ENCODE data around the gene CDK7.
"Not testable (repeated sequence)": the region's sequence is repeated elsewhere in the genome, so short reads cannot be mapped to it uniquely, and the experiment has no call there.

CDK7 gene

DNA sequence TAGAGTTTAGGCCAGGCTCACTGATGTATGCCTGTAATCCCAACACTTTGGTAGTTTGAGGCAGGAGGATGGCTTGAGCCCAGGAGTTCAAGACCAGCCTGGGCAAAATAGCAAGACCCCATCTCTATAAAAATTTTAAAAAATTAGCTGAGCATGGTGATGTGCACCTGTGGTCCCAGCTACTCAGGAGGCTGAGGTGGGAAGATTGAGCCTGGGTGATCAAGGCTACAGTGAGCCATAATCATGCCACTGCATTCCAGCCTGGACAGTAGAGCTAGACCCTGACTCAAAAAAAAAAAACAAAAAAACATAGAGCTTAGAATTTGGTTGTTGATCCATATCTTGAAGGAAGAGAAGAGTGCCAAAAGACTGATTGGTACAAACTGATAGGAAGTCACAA lies 14.7 kb upstream of the CDK7 start:
- TF ChIP-seq, protein P1, sequence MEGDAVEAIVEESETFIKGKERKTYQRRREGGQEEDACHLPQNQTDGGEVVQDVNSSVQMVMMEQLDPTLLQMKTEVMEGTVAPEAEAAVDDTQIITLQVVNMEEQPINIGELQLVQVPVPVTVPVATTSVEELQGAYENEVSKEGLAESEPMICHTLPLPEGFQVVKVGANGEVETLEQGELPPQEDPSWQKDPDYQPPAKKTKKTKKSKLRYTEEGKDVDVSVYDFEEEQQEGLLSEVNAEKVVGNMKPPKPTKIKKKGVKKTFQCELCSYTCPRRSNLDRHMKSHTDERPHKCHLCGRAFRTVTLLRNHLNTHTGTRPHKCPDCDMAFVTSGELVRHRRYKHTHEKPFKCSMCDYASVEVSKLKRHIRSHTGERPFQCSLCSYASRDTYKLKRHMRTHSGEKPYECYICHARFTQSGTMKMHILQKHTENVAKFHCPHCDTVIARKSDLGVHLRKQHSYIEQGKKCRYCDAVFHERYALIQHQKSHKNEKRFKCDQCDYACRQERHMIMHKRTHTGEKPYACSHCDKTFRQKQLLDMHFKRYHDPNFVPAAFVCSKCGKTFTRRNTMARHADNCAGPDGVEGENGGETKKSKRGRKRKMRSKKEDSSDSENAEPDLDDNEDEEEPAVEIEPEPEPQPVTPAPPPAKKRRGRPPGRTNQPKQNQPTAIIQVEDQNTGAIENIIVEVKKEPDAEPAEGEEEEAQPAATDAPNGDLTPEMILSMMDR (IDR thresholded peaks at IDR 0.05; ENCODE audit: low read depth, low read length): no peak
- no peak for DNase-seq (ENCODE audit: low read depth in 2 of 2)
- H3K4me3 ChIP-seq (replicated peaks in 1 of 2; ENCODE audit: low read depth in 2 of 2, low read length in 2 of 2): no peak overlapping the region

DNA sequence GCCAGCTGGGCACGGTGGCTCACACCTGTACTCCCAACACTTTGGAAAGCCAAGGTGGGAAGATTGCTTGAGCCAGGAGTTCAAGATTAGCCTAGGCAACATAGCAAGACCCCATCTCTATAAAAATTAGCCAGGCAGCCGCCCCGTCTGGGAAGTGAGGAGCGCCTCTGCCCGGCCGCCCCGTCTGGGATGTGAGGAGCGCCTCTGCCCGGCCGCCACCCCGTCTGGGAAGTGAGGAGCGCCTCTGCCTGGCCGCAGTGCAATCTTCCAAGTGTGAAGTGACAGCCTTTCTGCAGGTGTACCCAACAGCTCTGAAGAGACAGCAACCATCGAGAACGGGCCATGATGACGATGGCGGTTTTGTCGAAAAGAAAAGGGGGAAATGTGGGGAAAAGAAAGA lies 14.3 kb upstream of the CDK7 start:
- DNase-seq (ENCODE audit: low read depth in 2 of 2): not testable (repeated sequence)

DNA sequence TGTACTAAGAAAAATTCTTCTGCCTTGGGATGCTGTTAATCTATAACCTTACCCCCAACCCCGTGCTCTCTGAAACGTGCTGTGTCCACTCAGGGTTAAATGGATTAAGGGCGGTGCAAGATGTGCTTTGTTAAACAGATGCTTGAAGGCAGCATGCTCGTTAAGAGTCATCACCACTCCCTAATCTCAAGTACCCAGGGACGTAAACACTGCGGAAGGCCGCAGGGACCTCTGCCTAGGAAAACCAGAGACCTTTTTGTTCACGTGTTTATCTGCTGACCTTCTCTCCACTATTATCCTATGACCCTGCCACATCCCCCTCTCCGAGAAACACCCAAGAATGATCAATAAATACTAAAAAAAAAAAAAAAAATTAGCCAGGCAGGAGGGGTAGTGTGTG lies 13.9 kb upstream of the CDK7 start:
- H3K4me3 ChIP-seq (replicated peaks in 1 of 2; ENCODE audit: low read depth in 2 of 2, low read length in 2 of 2); DNase-seq (ENCODE audit: low read depth in 2 of 2): not testable (repeated sequence)

More for the DNA sequence above, 14.3 kb upstream of the CDK7 start:
- H3K4me3 ChIP-seq (replicated peaks in 1 of 2; ENCODE audit: low read depth in 2 of 2, low read length in 2 of 2): not testable (repeated sequence)

DNA sequence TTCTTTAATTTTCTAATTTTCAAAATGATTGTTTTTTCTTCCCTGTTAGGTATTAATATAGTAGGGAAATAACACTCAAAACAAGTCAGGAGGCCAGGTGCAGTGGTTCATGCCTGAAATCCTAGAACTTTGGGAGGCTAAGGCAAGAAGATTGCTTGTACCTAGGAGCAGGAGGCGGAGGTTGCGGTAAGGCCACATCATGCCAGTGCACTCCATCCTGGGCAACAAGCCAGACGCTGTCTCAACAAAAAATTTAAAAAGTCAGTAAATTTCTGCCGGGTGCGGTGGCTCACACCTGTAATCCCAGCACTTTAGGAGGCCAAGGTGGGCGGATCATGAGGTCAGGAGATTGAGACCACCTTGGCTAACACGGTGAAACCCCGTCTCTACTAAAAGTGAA lies 10.2 kb upstream of the CDK7 start:
- TF ChIP-seq, protein P1 (IDR thresholded peaks at IDR 0.05; ENCODE audit: low read depth, low read length): no peak
- H3K4me3 ChIP-seq (replicated peaks in 1 of 2; ENCODE audit: low read depth in 2 of 2, low read length in 2 of 2): no peak overlapping the region
- DNase-seq (ENCODE audit: low read depth in 2 of 2): no peak

DNA sequence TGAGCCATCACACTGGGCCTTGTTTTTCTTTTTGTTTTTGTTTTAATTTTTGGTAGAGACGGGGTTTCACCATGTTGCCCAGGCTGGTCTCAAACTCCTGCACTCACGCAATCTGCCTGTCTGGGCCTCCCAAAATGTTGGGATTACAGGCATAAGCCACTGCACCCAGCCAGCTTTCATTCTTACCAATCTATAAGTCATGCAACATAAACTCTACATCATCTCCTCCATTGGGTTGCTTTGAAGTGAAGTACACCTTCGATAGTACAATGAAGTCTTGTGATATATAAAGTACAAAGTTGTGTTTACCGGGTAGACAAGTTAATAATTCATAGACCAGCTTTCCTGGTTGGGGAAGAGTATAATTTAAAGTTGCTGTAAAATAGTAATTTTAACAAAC lies 8.8 kb upstream of the CDK7 start:
- no peak for DNase-seq (ENCODE audit: low read depth in 2 of 2)
- TF ChIP-seq, protein P1 (IDR thresholded peaks at IDR 0.05; ENCODE audit: low read depth, low read length): no peak
- no peak overlapping the region for H3K4me3 ChIP-seq (replicated peaks in 1 of 2; ENCODE audit: low read depth in 2 of 2, low read length in 2 of 2)

DNA sequence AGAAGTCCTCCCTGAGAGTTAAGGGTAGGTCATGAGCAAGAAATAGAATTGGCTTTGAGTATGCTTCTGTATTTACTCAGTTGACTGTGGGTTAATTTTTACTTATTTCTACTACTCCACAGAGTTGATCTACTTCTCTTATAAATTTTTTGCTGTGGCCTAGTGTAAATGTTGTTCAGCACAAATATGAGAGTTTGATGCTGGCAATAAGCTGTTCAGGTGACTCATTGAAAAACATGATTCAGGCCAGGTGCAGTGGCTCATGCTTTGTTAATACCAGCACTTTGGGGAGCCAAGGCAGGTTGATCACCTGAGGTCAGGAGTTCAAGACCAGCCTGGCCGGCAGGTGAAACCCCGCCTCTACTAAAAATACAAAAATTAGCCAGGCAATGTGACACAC lies 4.5 kb upstream of the CDK7 start:
- no peak overlapping the region for H3K4me3 ChIP-seq (replicated peaks in 1 of 2; ENCODE audit: low read depth in 2 of 2, low read length in 2 of 2)

DNA sequence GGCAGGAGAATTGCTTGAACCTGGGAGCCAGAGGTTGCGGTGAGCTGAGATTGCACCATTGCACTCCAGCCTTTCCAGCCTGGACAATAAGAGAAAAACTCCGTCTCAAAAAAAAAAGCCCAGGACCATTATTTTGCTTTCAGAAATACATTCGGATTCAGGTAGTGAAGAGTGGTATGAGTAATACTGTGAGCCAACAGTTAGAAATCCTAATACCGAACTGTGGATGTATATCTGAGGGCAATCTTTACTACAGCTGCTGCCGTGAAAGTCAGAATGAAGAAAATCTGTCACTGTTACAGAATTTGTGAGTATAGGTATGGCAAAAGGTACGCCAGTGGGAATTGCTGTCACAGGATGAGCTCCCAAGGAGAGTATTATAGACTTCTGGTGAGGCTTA lies 3.4 kb upstream of the CDK7 start:
- no peak for DNase-seq (ENCODE audit: low read depth in 2 of 2)
- TF ChIP-seq, protein P1 (IDR thresholded peaks at IDR 0.05; ENCODE audit: low read depth, low read length): no peak

More for the DNA sequence above, 4.5 kb upstream of the CDK7 start:
- TF ChIP-seq, protein P1 (IDR thresholded peaks at IDR 0.05; ENCODE audit: low read depth, low read length): no peak
- DNase-seq (ENCODE audit: low read depth in 2 of 2): no peak

DNA sequence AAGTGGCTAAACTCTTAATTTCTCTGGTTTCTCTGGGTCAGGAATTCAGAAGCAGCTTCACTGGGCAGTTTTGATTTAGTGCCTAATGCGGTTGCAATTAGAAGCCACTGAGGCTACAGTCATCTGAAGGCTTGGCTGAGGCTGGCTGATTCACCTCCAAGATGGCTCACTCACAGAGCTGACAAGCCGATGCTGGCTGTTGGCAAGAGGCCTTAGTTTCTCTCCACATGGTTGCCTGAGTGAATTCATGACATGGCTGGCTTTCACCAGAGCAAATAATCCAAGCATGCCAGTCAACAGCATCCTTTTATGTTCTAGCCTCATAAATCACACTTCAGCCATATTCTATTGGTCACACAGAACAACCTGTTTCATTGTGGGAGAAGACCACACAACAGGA lies 2.8 kb upstream of the CDK7 start:
- TF ChIP-seq, protein P1 (IDR thresholded peaks at IDR 0.05; ENCODE audit: low read depth, low read length): no peak
- H3K4me3 ChIP-seq (replicated peaks in 1 of 2; ENCODE audit: low read depth in 2 of 2, low read length in 2 of 2): no peak overlapping the region
- DNase-seq (ENCODE audit: low read depth in 2 of 2): no peak

More for the DNA sequence above, 3.4 kb upstream of the CDK7 start:
- H3K4me3 ChIP-seq (replicated peaks in 1 of 2; ENCODE audit: low read depth in 2 of 2, low read length in 2 of 2): no peak overlapping the region

DNA sequence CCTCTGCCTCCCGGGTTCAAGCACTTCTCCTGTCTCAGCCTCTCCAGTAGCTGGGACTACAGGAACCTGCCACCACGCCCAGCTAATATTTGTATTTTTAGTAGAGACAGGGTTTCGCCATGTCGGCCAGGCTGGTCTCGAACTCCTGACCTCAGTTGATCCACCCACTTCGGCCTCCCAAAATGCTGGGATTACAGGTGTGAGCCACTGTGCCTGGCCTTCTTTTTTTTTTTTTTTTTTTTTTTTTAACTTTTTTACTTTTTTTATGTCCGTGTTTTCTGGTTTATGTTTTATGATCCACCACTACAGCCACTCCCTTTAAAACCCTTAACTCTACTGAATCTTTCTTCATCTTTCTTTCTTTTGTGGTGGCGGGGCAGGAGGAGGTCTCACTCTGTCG lies 2.0 kb downstream of the CDK7 start:
- DNase-seq (ENCODE audit: low read depth in 2 of 2): not testable (repeated sequence)

More for the DNA sequence above, 2.0 kb downstream of the CDK7 start:
- H3K4me3 ChIP-seq (replicated peaks in 1 of 2; ENCODE audit: low read depth in 2 of 2, low read length in 2 of 2): not testable (repeated sequence)

Data from cardiac fibroblast (primary cell).